Measurements from ENCODE around the gene RBCK1.

The RBCK1 gene

GRCh38 chr20:434661-435419 lies 26.7 kb downstream of the RBCK1 start:
- no peak for DNase-seq (ENCODE audit: low read depth)
- no peak overlapping the region for H3K4me3 ChIP-seq (ENCODE audit: low read depth, low read length)
- TF ChIP-seq CTCF (conservative IDR thresholded peaks at IDR 0.05; ENCODE audit: low read depth, low read length) = no peak

- no peak for DNase-seq (ENCODE audit: low read depth)
- no peak for TF ChIP-seq CTCF (conservative IDR thresholded peaks at IDR 0.05; ENCODE audit: low read depth, low read length)
Observed at GRCh38 chr20:435558-435957, 27.5 kb downstream of the RBCK1 start.

GRCh38 chr20:436476-436875 lies 28.4 kb downstream of the RBCK1 start:
- no peak overlapping the region for H3K4me3 ChIP-seq (ENCODE audit: low read depth, low read length)
- TF ChIP-seq CTCF (conservative IDR thresholded peaks at IDR 0.05; ENCODE audit: low read depth, low read length) = no peak

More at GRCh38 chr20:435558-435957, 27.5 kb downstream of the RBCK1 start:
- no peak overlapping the region for H3K4me3 ChIP-seq (ENCODE audit: low read depth, low read length)

GRCh38 chr20:437787-438486 lies 29.8 kb downstream of the RBCK1 start:
- no peak overlapping the region for H3K4me3 ChIP-seq (ENCODE audit: low read depth, low read length)
- DNase-seq (ENCODE audit: low read depth) = no peak
- no peak for TF ChIP-seq CTCF (conservative IDR thresholded peaks at IDR 0.05; ENCODE audit: low read depth, low read length)

More at GRCh38 chr20:436476-436875, 28.4 kb downstream of the RBCK1 start:
- no peak for DNase-seq (ENCODE audit: low read depth)

- no peak for TF ChIP-seq CTCF (conservative IDR thresholded peaks at IDR 0.05; ENCODE audit: low read depth, low read length)
- DNase-seq (ENCODE audit: low read depth) = no peak
- H3K4me3 ChIP-seq (ENCODE audit: low read depth, low read length) = no peak overlapping the region
Observed at GRCh38 chr20:438571-439469, 30.7 kb downstream of the RBCK1 start.

- no peak overlapping the region for H3K4me3 ChIP-seq (ENCODE audit: low read depth, low read length)
- TF ChIP-seq CTCF (conservative IDR thresholded peaks at IDR 0.05; ENCODE audit: low read depth, low read length) = no peak
- DNase-seq (ENCODE audit: low read depth) = no peak
Observed at GRCh38 chr20:440148-440547, 32.0 kb downstream of the RBCK1 start.
